ENCODE measurements around the gene OCSTAMP.

The OCSTAMP gene

DNA sequence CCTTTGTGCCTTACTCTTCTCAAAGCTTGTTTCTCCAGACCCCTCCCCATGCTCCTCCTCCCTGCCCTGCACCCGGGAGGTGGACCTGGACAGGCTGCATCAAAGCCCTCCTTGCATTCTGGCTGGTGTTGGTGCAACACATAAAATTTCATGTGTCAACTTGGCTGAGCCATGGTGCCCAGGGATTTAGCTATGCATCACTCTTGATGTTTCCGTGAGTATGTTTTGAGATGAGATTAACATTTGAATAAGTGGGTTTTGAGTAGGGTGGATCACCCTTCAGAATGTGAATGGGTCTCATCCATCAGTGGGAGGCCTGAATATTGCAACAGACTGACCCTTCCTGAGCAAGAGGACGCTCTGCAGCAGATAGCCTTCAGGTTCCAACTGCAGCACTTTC lies 4.4 kb upstream of the OCSTAMP start:
- no peak overlapping the region for H3K4me3 ChIP-seq (ENCODE audit: low read depth, low read length)
- no peak for DNase-seq (ENCODE audit: low read depth)

DNA sequence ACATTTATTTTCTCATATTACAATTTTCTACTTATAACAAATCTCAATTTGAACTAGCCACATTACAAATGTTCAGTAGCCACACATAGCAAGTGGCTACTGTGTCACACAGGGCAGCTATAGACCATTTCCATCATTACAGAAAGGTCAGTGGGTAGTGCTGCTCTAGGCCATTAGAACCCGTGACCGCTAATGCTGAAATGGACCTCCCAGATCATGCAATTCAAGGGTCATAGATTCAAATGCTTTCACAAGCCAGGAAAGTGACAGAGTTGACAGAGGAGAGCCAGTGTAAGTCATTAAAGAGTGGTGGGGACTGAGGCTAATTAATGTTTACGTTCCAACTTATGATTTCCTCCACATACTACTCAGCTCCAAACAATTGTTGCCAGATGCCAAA lies 3.5 kb upstream of the OCSTAMP start:
- TF ChIP-seq CTCF (IDR thresholded peaks at IDR 0.05; ENCODE audit: low read depth, low read length, missing control alignments): no peak
- no peak for DNase-seq (ENCODE audit: low read depth)
- H3K4me3 ChIP-seq (ENCODE audit: low read depth, low read length): no peak overlapping the region

More for the DNA sequence above, 4.4 kb upstream of the OCSTAMP start:
- TF ChIP-seq CTCF (IDR thresholded peaks at IDR 0.05; ENCODE audit: low read depth, low read length, missing control alignments): no peak

DNA sequence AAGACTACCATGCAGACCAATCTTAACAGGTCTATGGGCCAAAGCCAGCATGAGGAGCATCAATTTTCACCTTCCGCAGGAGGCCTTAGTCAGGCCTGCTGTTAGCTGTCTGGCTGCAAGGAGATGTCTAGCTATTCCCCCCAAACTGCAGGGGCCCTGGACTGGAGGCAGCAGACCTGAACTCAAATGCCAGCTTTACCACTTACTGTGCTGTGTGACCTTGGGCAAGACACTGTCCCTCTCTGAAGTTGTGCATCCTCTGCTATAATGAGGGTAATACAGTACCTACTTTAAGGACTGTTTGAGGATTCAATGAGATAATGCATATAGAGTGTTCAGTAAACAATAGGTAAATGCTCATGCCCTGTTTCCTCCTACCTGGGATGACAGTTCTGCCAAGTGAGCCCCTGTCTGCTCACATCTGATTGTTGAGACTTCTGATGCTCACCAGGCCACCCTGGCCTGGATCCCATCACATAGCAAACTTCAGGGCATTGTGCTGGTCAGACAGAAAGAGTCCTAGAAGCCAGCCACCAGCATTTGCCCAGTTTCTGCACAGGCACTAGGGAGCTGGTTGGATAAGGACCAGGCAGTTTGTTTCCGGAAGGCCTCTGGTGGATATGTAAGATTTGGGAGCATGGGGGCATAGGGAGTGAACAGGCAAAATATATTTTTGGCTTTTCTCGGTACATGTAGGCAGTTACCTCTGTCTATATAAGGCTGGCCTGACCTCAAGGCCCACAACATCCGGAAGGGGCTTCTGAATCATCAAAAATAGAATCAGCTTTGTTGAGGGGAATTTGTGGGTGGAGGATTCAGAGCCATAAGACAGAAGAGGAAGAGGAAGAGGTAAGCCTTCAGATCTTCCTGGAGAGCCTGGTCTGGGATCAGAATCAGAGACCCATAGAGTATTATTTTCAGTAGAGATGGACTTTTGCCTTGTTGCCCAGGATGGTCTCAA lies 2.3 kb upstream of the OCSTAMP start:
- peak overlapping the region; percentile 17; the same call in 1 of the 2 replicates for H3K4me3 ChIP-seq (ENCODE audit: low read depth, low read length)
- peak; percentile 70 for DNase-seq (ENCODE audit: low read depth)
- no peak for TF ChIP-seq CTCF (IDR thresholded peaks at IDR 0.05; ENCODE audit: low read depth, low read length, missing control alignments)

- no peak for DNase-seq (ENCODE audit: low read depth)
- no peak for TF ChIP-seq CTCF (IDR thresholded peaks at IDR 0.05; ENCODE audit: low read depth, low read length, missing control alignments)
- H3K4me3 ChIP-seq (ENCODE audit: low read depth, low read length): no peak overlapping the region
Observed at GRCh38 chr20:46551522-46552381, 1.3 kb upstream of the OCSTAMP start.

DNA sequence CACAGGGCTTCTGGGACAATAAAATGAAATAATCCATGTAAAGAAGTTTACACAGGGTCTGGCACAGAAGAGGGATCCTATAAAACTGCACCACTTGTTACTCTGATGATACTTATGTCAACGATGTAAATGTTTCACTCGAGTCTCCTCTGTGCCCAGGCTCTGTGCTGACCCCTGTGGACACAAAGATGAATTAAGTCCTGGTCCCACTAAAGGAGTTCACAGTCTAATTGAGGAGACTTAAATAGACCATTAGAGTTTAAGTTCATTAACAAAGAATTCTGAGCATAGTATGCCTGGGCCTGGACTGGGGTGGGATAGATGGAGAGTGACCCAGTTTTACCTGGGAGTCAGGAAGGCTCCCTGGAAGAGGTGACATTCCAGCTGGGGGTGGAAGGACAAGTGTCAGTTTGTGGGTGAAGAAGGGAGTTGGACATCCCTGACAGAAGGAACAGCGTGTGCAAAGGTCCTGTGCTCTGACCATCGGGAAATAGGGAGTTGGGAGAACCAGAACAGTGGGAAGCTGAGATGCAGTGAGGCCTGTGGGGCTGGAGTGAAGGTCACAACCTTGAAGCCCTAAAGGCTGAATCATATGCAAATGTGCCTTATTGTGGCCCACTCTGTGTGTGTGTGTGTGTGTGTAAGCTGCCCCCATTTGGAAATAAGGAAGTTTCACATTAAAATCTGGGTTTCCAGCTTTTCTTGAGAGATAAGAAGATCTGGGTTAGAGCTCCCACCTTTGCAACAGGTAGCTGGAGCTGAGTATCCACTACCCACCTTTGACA lies 1.1 kb downstream of the OCSTAMP start:
- DNase-seq (ENCODE audit: low read depth): no peak
- no peak overlapping the region for H3K4me3 ChIP-seq (ENCODE audit: low read depth, low read length)
- peak; percentile 30 for TF ChIP-seq CTCF (IDR thresholded peaks at IDR 0.05; ENCODE audit: low read depth, low read length, missing control alignments)

DNA sequence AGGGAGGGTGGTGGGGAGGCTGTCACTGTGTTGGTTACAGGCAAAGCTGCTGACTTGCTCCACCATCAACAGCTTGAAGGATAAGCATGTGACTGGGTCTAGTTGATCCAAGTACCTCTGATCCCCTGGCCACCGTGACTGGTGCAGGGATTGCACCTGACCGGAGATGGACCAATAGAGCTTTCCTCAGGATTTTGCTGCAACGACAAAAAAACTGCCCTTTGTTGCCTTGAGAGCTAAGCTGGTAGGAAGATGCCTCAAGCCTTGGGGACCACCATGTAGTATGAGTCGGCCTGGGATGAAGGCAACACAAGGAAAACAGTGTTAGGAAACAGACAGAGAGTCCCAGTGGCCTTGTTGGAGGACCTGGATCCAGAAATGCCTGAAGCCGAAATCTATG lies 1.8 kb downstream of the OCSTAMP start:
- DNase-seq (ENCODE audit: low read depth): no peak
- H3K4me3 ChIP-seq (ENCODE audit: low read depth, low read length): no peak overlapping the region
- TF ChIP-seq CTCF (IDR thresholded peaks at IDR 0.05; ENCODE audit: low read depth, low read length, missing control alignments): no peak

Measured in GM12864 (cell line).